GM12878 (cell line): ENCODE data around the gene DGKQ.

Experiments used
- CBFB ChIP-seq: IDR thresholded peaks from 2 replicates; pipeline ENCODE4 v1.6.1; 2016; ENCODE audit warnings: antibody characterized with exemption, low read depth
- CTCF ChIP-seq, 3 experiments: IDR thresholded peaks in 2 of 3; conservative IDR thresholded peaks in 1 of 3; 2 replicates each; pipeline ENCODE4 v1.5.1; 2011; ENCODE audit warnings: low read depth in 3 of 3, low read length in 3 of 3, mild to moderate bottlenecking in 3 of 3, control low read depth in 2 of 3, moderate library complexity in 2 of 3, inconsistent platforms in 1 of 3, mixed read lengths in 1 of 3; ENCODE audit not compliant: control insufficient read depth in 2 of 3, insufficient read depth in 1 of 3; ENCODE audit errors: extremely low read depth in 1 of 3
- REST ChIP-seq: IDR thresholded peaks from 2 replicates; pipeline ENCODE4 v1.6.1; 2012; ENCODE audit warnings: mild to moderate bottlenecking, low read depth, low read length
- USF1 ChIP-seq: IDR thresholded peaks from 2 replicates; pipeline ENCODE4 v1.6.1; 2011; ENCODE audit warnings: borderline replicate concordance, low read depth, mild to moderate bottlenecking, moderate library complexity, mixed read lengths, low read length; ENCODE audit not compliant: insufficient read depth; ENCODE audit errors: extremely low read length
- ZNF207 ChIP-seq: fragments of 450-650 bp; IDR thresholded peaks from 2 replicates; pipeline ENCODE4 v1.6.1; 2014; ENCODE audit warnings: antibody characterized with exemption, mild to moderate bottlenecking, borderline replicate concordance
- TF ChIP-seq, protein P1 (sequence below): IDR thresholded peaks from 2 replicates; pipeline ENCODE4 v1.6.1; 2012; ENCODE audit warnings: low read depth, low read length, improper control_type of control experiment

- no peak for TF ChIP-seq CTCF (IDR thresholded peaks at IDR 0.05 in 2 of 3, conservative IDR thresholded peaks at IDR 0.05 in 1 of 3; ENCODE audit: control insufficient read depth in 2 of 3, extremely low read depth in 1 of 3, insufficient read depth in 1 of 3, low read depth in 3 of 3, low read length in 3 of 3)
- no peak for TF ChIP-seq CBFB
- TF ChIP-seq REST, result no peak
- no peak for TF ChIP-seq ZNF207
- TF ChIP-seq USF1, result no peak
- TF ChIP-seq, protein P1, sequence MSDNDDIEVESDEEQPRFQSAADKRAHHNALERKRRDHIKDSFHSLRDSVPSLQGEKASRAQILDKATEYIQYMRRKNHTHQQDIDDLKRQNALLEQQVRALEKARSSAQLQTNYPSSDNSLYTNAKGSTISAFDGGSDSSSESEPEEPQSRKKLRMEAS, result no peak
These were observed 9.4 kb upstream of the DGKQ start for GRCh38 chr4:982814-983213.
